ENCODE data around the gene BHLHA15.

DNA sequence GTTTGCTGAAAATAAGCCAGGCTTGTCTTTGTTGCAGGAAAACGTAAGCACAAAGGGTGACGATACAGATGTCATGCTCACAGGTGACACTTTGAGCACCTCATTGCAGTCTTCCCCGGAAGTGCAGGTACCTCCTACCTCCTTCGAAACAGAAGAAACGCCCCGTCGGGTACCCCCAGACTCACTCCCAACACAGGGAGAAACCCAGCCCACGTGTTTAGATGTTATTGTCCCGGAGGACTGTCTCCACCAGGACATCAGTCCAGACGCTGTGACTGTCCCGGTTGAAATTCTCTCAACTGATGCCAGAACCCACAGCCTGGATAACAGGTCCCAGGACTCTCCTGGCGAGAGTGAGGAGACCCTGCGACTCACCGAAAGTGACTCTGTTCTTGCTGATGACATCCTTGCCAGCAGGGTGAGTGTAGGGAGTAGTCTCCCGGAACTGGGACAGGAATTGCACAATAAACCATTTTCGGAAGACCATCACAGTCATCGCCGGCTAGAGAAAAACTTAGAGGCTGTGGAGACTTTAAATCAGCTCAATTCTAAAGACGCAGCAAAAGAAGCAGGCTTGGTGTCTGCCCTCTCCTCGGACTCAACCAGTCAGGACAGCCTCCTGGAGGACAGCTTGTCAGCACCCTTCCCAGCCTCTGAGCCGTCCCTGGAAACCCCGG lies 18.3 kb upstream of the BHLHA15 start:
- TF ChIP-seq, protein P1, sequence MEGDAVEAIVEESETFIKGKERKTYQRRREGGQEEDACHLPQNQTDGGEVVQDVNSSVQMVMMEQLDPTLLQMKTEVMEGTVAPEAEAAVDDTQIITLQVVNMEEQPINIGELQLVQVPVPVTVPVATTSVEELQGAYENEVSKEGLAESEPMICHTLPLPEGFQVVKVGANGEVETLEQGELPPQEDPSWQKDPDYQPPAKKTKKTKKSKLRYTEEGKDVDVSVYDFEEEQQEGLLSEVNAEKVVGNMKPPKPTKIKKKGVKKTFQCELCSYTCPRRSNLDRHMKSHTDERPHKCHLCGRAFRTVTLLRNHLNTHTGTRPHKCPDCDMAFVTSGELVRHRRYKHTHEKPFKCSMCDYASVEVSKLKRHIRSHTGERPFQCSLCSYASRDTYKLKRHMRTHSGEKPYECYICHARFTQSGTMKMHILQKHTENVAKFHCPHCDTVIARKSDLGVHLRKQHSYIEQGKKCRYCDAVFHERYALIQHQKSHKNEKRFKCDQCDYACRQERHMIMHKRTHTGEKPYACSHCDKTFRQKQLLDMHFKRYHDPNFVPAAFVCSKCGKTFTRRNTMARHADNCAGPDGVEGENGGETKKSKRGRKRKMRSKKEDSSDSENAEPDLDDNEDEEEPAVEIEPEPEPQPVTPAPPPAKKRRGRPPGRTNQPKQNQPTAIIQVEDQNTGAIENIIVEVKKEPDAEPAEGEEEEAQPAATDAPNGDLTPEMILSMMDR (IDR thresholded peaks at IDR 0.05 in 8 of 11, conservative IDR thresholded peaks at IDR 0.05 in 3 of 11): no peak
- TF ChIP-seq POLR2A (IDR thresholded peaks at IDR 0.05) (no peak), POLR2AphosphoS5 (IDR thresholded peaks at IDR 0.05) (no peak)

All from spleen (tissue), 7 donors.